GM21723 (cell line): ENCODE results near the gene MTG2.

Experiments
- ATAC-seq: cut with Tn5 transposase; IDR thresholded peaks from one replicate; pipeline ENCODE4 v1.9.1; 2021; ENCODE audit warnings: mild to moderate bottlenecking, moderate library complexity; ENCODE audit not compliant: unreplicated experiment

Gene MTG2

DNA sequence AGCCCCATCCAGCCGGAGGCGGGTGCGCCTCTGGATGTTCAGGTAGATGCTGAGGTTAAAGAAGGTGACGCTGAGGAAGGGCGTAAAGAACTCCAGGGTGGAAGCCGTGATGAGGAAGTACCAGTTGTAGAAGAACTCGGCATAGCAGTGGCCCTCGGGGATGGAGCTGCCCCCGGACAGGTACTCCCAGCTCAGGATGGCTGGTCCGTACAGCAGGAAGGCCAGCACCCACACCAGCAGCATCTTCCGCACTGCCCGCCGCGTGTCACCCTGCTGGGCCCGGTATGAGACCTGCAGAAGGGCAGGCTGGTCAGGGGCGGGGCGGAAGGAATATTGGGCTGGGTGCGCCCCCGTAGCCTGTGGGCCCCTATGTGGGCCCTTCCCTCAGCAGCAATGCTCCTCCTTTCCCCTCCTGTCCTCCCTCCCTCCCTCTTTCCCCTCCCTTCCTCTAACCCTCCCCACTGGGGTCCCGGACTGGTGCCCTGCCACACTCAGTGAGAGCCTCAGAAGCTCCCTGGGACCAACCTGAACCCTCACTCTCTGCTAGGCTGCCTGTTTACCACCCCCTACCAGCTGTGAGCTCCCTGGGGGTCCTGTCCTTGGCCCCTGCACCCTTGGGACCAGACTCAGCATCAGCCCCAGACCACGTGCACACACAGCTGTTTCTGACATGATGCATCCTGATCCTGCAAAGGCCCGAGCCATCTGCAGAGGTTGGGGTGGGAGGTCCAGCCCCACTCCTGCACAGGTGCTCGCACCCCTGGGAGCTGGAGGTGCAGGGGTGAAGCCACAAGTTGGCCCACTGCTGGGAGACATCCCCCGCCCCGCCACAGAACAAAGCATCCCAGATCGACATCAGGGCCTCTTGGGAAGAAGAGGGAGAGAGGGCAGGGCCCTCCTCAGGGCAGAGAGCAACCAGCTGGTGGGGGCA is 34.1 kb downstream of the MTG2 start:
- no peak for ATAC-seq

- ATAC-seq = no peak
Measured at GRCh38 chr20:62217913-62218773, 35.3 kb downstream of the MTG2 start.

- no peak for ATAC-seq
Measured at GRCh38 chr20:62219101-62219991, 36.5 kb downstream of the MTG2 start.

- ATAC-seq = no peak
Measured at GRCh38 chr20:62219992-62220665, 37.3 kb downstream of the MTG2 start, which contains the start of gene HRH3. Gene HRH3, minus strand, starts transcription at chr20:62220278. Its CDS starts 308 bp downstream, at chr20:62219970.

DNA sequence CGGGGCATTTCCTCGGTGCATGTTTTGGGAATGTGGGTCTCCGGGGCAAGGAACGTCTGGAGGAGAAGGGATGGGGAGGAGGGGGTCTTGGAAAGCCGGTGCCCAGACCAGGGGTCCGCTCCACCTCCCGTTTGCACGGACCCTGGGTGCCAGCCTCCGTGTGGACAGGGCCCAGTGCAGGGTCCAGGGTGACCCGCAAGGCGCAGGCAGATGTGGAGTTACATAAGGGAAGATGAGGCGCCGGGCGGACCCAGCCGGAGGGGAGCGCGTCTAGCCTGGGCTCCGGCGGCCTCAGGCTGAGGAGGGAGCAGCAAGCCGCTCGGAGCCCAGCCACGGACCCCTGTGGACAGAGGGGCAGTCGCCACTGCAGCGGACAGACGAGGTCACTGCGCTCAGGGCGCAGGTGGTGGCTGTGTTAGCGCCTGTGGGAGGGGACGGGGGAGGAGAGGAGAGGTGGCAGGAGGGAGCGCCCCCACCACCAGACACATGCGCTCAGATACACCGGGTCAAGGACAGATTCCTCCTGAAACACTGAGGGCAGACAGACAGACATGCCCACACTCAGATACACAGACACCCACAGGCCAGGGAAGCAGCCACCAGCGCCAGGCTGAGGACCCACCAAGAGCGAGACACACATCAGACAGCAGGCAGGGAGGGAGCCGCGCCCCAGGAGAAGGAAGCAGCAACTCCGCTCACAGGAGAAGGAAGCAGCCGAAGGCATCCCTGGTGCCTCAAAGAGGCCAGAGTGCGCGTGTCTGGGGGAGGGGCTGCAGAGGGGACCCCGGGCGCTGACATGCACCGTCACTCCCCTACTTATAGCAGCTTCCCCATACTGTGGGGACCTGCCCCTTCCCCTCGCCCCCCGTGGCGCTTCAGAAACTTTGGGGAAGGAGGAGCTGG is 38.1 kb downstream of the MTG2 start:
- no peak for ATAC-seq

- no peak for ATAC-seq
Measured at GRCh38 chr20:62222266-62222850, 39.5 kb downstream of the MTG2 start.

DNA sequence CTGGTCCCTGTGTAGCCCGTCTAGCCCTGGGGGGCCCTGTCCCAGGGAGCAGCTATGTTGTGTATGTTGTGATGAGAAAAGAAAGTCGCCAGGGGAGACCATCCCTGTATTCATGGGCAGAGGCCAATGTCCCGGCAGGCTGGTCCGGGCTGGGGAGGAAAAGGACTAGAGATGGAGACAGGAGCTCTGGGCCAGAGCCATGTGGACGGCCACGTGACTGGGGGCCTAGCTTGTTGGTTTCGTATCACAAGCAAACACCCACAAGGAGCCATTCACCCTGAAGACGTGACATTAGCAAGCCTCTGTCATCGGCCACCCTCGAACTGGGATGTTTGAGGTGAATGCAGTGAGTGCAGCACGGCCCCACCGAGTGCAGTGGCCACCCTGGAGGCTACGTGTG is 40.1 kb downstream of the MTG2 start:
- ATAC-seq = no peak

DNA sequence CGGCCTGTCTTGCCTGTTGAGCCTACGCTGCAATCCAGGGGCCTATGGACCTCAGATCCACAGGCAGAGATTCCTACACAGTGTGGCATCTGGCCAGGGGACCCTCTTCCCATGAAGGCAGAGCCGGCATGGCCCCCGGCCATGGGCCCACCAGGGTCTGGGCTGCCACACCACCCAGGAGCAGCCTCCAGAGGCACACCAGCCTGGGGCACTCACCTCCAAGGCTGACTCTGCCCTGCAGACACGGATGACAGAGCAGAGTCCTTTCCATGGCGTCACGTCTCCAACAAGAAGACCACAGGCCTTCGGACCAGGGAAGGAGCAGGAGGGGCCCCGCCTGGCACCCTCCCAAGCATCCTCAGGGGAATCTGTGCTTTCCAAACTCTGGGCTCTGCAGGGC is 40.7 kb downstream of the MTG2 start:
- no peak for ATAC-seq

- ATAC-seq = no peak
Measured at GRCh38 chr20:62224113-62224855, 41.5 kb downstream of the MTG2 start.

- no peak for ATAC-seq
Measured at GRCh38 chr20:62225026-62225425, 42.2 kb downstream of the MTG2 start.

GRCh38 chr20:62225820-62226635 is 43.2 kb downstream of the MTG2 start:
- ATAC-seq = no peak

DNA sequence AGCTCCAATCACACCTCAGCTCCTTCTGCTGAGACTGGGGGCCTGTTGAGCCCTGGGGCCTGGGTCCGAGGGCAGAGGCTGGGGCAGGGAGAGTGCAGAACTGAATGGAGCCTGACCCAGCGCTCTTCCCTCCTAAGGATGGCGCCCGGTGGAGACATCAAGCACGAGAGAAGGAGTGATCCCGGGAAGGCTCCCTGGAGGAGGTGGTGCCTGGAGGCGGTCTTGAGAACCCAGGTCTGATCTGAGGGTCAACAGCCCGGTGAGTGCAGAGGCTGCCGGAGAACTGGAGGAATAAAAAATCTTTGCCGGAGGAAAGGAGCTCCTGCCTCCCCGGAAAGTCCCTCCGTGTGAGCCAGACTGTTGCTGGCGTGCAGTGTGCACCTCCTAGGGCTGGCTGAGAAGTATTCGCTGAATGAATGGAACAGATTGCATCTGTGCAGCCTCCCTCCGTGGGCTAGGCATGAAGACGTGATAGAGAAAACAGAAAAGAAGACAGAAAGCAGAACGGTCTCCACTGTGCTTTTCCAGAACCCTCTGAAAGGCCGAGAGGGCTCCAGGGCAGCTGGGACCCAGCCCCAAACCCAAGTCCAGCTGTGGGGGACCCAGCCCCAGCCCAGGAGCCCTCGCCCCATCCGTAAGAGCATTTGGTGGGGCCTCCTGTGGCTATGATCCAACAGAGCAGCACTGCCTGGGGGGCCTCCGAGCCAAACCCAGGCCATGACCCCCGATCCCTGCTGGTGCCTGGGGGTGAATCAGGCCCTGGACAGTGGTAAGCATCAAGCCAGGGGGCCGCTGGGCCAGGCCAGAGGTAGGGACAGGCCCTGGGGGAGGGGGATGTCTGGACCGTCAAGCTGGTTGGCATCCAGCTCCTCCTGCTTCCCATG is 44.1 kb downstream of the MTG2 start:
- no peak for ATAC-seq

DNA sequence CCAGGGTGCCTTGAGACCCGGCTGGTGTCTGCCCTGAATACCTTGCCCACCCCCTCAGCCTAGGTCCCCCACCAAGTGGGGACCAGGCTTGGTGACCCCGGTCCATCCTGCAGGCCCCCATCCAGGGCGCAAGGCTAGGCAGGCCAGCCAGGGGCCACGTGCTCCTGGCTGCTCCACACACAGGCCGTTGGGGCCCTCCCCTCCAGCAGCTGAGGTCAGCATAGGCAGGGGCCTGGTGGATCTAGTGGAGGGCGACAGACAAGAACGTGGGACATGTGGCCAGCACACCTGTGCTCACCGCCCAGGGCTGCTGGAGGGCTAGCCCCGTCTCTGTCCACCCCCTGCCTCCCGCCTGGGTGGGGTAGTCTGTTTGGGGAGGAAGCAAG is 44.8 kb downstream of the MTG2 start:
- ATAC-seq = no peak

- ATAC-seq = no peak
Measured at GRCh38 chr20:62227977-62228958, 45.4 kb downstream of the MTG2 start.

- no peak for ATAC-seq
Measured at GRCh38 chr20:62228982-62229545, 46.2 kb downstream of the MTG2 start.
